Activated T-helper 2 cell treated with anti-CD3 and anti-CD28 coated beads, Interferon-gamma antibody, Interleukin-2, Interleukin-4, amounts not matched to agents 10 μg/mL and 5 μg/mL and 100 μg/mL, durations not matched to agents 14 hours and 24 hours and 36 hours (primary cell): ENCODE measurements around the gene SLC1A2. TPM values are rescaled to one million over a fixed set of nuclear protein-coding genes. Genes with fewer than 3 reads are reported as not detected.

Experiments used
- DNase-seq: peaks from one replicate; pipeline ENCODE4 v3.0.0; 2021; ENCODE audit warnings: low spot score
- H3K27ac Mint-ChIP-seq: one replicate; pipeline ENCODE4 v1.8.0; 2021; ENCODE audit warnings: mixed read lengths
- H3K27me3 Mint-ChIP-seq: one replicate; pipeline ENCODE4 v1.8.0; 2021; ENCODE audit warnings: low read depth, mixed read lengths
- H3K36me3 Mint-ChIP-seq: one replicate; pipeline ENCODE4 v1.8.0; 2021; ENCODE audit warnings: low read depth, mixed read lengths
- H3K4me1 Mint-ChIP-seq: one replicate; pipeline ENCODE4 v1.8.0; 2021; ENCODE audit warnings: low read depth, mixed read lengths
- H3K4me3 Mint-ChIP-seq: one replicate; pipeline ENCODE4 v1.8.0; 2021; ENCODE audit warnings: low read depth, mild to moderate bottlenecking, moderate library complexity, mixed read lengths
- H3K9me3 Mint-ChIP-seq: one replicate; pipeline ENCODE4 v1.8.0; 2021; ENCODE audit warnings: mixed read lengths
- intact Hi-C: fragments of 100-400 bp; cut with micrococcal nuclease; formaldehyde crosslinking; loops from one replicate; pipeline ENCODE4 v1.15.1; 2023
- total RNA-seq: library from RNA; stranded (reverse); gene quantifications from 2 replicates; pipeline ENCODE4 v1.2.3, GENCODE V29; 2022

SLC1A2 gene
- total RNA-seq, 1 donor from 2014 or later, result not detected

GRCh38 chr11:35383953-35384352, 35.4 kb downstream of the SLC1A2 start:
- intact Hi-C loops, result no loop called here
- Mint-ChIP-seq H3K36me3 (no peaks in the 10 kb centered on the region), H3K4me1 (peaks cover 2% of the 10 kb centered on the region)

GRCh38 chr11:35381709-35382322, 37.5 kb downstream of the SLC1A2 start:
- Mint-ChIP-seq H3K27me3 (peaks cover 22% of the 10 kb centered on the region), H3K4me1 (no peaks in the 10 kb centered on the region), H3K4me3 (no peak overlapping the region), H3K27ac (no peak overlapping the region), H3K36me3 (no peaks in the 10 kb centered on the region), H3K9me3 (no peaks in the 10 kb centered on the region)
- DNase-seq, result no peak
- intact Hi-C loops, result no loop called here

More at GRCh38 chr11:35383953-35384352, 35.4 kb downstream of the SLC1A2 start:
- Mint-ChIP-seq H3K27me3 (peaks cover 11% of the 10 kb centered on the region), H3K9me3 (no peaks in the 10 kb centered on the region), H3K27ac (no peak overlapping the region), H3K4me3 (no peak overlapping the region)
- DNase-seq, result no peak

- Mint-ChIP-seq H3K9me3 (no peaks in the 10 kb centered on the region), H3K4me3 (no peak overlapping the region), H3K36me3 (no peaks in the 10 kb centered on the region), H3K27me3 (peaks cover 25% of the 10 kb centered on the region), H3K4me1 (no peaks in the 10 kb centered on the region), H3K27ac (no peak overlapping the region)
- intact Hi-C loops, result no loop called here
- DNase-seq, result no peak
Observed at GRCh38 chr11:35380603-35381002, 38.8 kb downstream of the SLC1A2 start.

GRCh38 chr11:35377262-35377661, 42.1 kb downstream of the SLC1A2 start:
- Mint-ChIP-seq H3K4me1 (no peaks in the 10 kb centered on the region), H3K4me3 (no peak overlapping the region), H3K36me3 (no peaks in the 10 kb centered on the region), H3K9me3 (no peaks in the 10 kb centered on the region), H3K27me3 (peaks cover 16% of the 10 kb centered on the region), H3K27ac (no peak overlapping the region)
- DNase-seq, result no peak
- intact Hi-C loops, result no loop called here

GRCh38 chr11:35376613-35377012, 42.7 kb downstream of the SLC1A2 start:
- H3K36me3 Mint-ChIP-seq, result no peaks in the 10 kb centered on the region
- H3K27me3 Mint-ChIP-seq, result peaks cover 16% of the 10 kb centered on the region
- DNase-seq, result no peak
- H3K9me3 Mint-ChIP-seq, result no peaks in the 10 kb centered on the region
- H3K27ac Mint-ChIP-seq, result no peak overlapping the region
- intact Hi-C loops, result no loop called here
- H3K4me3 Mint-ChIP-seq, result no peak overlapping the region
- H3K4me1 Mint-ChIP-seq, result no peaks in the 10 kb centered on the region

- intact Hi-C loops, result no loop called here
- Mint-ChIP-seq H3K4me1 (no peaks in the 10 kb centered on the region), H3K36me3 (no peaks in the 10 kb centered on the region), H3K9me3 (no peaks in the 10 kb centered on the region), H3K27me3 (peaks cover 18% of the 10 kb centered on the region), H3K27ac (no peak overlapping the region), H3K4me3 (no peak overlapping the region)
- no peak for DNase-seq
Observed at GRCh38 chr11:35376118-35376510, 43.2 kb downstream of the SLC1A2 start.

GRCh38 chr11:35375332-35376117, 43.8 kb downstream of the SLC1A2 start:
- Mint-ChIP-seq H3K27ac (no peak overlapping the region), H3K36me3 (no peaks in the 10 kb centered on the region), H3K27me3 (peaks cover 21% of the 10 kb centered on the region), H3K9me3 (no peaks in the 10 kb centered on the region), H3K4me1 (no peaks in the 10 kb centered on the region), H3K4me3 (no peak overlapping the region)
- DNase-seq, result no peak
- intact Hi-C loops, result no loop called here

- no peaks in the 10 kb centered on the region for H3K36me3 Mint-ChIP-seq
- intact Hi-C loops, result no loop called here
- H3K27me3 Mint-ChIP-seq, result peaks cover 25% of the 10 kb centered on the region
- no peak overlapping the region for H3K27ac Mint-ChIP-seq
- DNase-seq, result no peak
- H3K9me3 Mint-ChIP-seq, result no peaks in the 10 kb centered on the region
- no peaks in the 10 kb centered on the region for H3K4me1 Mint-ChIP-seq
- H3K4me3 Mint-ChIP-seq, result no peak overlapping the region
Observed at GRCh38 chr11:35373284-35373933, 45.9 kb downstream of the SLC1A2 start.

- peaks cover 23% of the 10 kb centered on the region for H3K27me3 Mint-ChIP-seq
- no peak overlapping the region for H3K4me3 Mint-ChIP-seq
- DNase-seq, result no peak
- no peaks in the 10 kb centered on the region for H3K4me1 Mint-ChIP-seq
- H3K27ac Mint-ChIP-seq, result no peak overlapping the region
- H3K36me3 Mint-ChIP-seq, result no peaks in the 10 kb centered on the region
- intact Hi-C loops, result no loop called here
- H3K9me3 Mint-ChIP-seq, result no peaks in the 10 kb centered on the region
Observed at GRCh38 chr11:35372565-35373283, 46.6 kb downstream of the SLC1A2 start.

GRCh38 chr11:35367491-35367890, 51.9 kb downstream of the SLC1A2 start:
- no peak for DNase-seq
- Mint-ChIP-seq H3K9me3 (peaks cover 5% of the 10 kb centered on the region), H3K4me3 (no peak overlapping the region), H3K27ac (no peak overlapping the region), H3K27me3 (peaks cover 25% of the 10 kb centered on the region), H3K4me1 (no peaks in the 10 kb centered on the region), H3K36me3 (no peaks in the 10 kb centered on the region)
- intact Hi-C loops, result no loop called here

- no peaks in the 10 kb centered on the region for H3K36me3 Mint-ChIP-seq
- intact Hi-C loops, result no loop called here
- no peak for DNase-seq
- H3K4me3 Mint-ChIP-seq, result no peak overlapping the region
- peaks cover 5% of the 10 kb centered on the region for H3K9me3 Mint-ChIP-seq
- no peaks in the 10 kb centered on the region for H3K4me1 Mint-ChIP-seq
- no peak overlapping the region for H3K27ac Mint-ChIP-seq
- H3K27me3 Mint-ChIP-seq, result peaks cover 25% of the 10 kb centered on the region
Observed at GRCh38 chr11:35366798-35367197, 52.6 kb downstream of the SLC1A2 start.

- H3K27me3 Mint-ChIP-seq, result peaks cover 22% of the 10 kb centered on the region
- H3K4me1 Mint-ChIP-seq, result no peaks in the 10 kb centered on the region
- H3K9me3 Mint-ChIP-seq, result peaks cover 5% of the 10 kb centered on the region
- no peak overlapping the region for H3K4me3 Mint-ChIP-seq
- no peaks in the 10 kb centered on the region for H3K36me3 Mint-ChIP-seq
- H3K27ac Mint-ChIP-seq, result no peak overlapping the region
- DNase-seq, result no peak
- intact Hi-C loops, result no loop called here
Observed at GRCh38 chr11:35365961-35366360, 53.4 kb downstream of the SLC1A2 start.
